Mesenchymal stem cell (in vitro differentiated cells and primary cell): ENCODE data around the gene TSGA10.

Experiments
- DNase-seq: peaks from one replicate; pipeline ENCODE4 v3.0.0-alpha.2; 2013
- H2AFZ ChIP-seq: one replicate; pipeline ENCODE4 v1.6.1; 2013; ENCODE audit warnings: low read depth, mild to moderate bottlenecking, control low read depth, inconsistent platforms, low read length, moderate library complexity
- H2AK5ac ChIP-seq: 2 replicates; pipeline ENCODE4 v1.6.1; 2013; ENCODE audit warnings: low read length, moderate library complexity, mild to moderate bottlenecking, inconsistent platforms; ENCODE audit not compliant: severe bottlenecking
- H2BK120ac ChIP-seq: one replicate; pipeline ENCODE4 v1.6.1; 2013; ENCODE audit warnings: low read depth, mild to moderate bottlenecking, inconsistent platforms, low read length, moderate library complexity
- H2BK12ac ChIP-seq, 2 experiments: one replicate each; pipeline ENCODE4 v1.6.1; 2013; ENCODE audit warnings: inconsistent platforms in 2 of 2, low read length in 2 of 2, mild to moderate bottlenecking in 2 of 2, moderate library complexity in 2 of 2, control low read depth in 1 of 2
- H2BK15ac ChIP-seq: one replicate; pipeline ENCODE4 v1.6.1; 2013; ENCODE audit warnings: mild to moderate bottlenecking, low read depth, inconsistent platforms; ENCODE audit not compliant: poor library complexity, severe bottlenecking
- H2BK5ac ChIP-seq: 2 replicates; pipeline ENCODE4 v1.6.1; 2013; ENCODE audit warnings: low read depth, mild to moderate bottlenecking, low read length, control low read depth, inconsistent platforms; ENCODE audit not compliant: poor library complexity, severe bottlenecking
- H3K14ac ChIP-seq, 2 experiments: one replicate each; pipeline ENCODE4 v1.6.1; 2013; ENCODE audit warnings: inconsistent platforms in 2 of 2, low read length in 2 of 2, control low read depth in 1 of 2, mild to moderate bottlenecking in 1 of 2, moderate library complexity in 1 of 2
- H3K18ac ChIP-seq, 2 experiments: one replicate each; pipeline ENCODE4 v1.6.1; 2013; ENCODE audit warnings: inconsistent platforms in 2 of 2, low read length in 2 of 2, control low read depth in 1 of 2, low read depth in 1 of 2, mild to moderate bottlenecking in 1 of 2
- H3K23ac ChIP-seq, 2 experiments: one replicate each; pipeline ENCODE4 v1.6.1; 2013; ENCODE audit warnings: inconsistent platforms in 2 of 2, low read length in 2 of 2, mild to moderate bottlenecking in 2 of 2, moderate library complexity in 2 of 2, control low read depth in 1 of 2
- H3K27ac ChIP-seq: 2 replicates; pipeline ENCODE4 v1.5.1; 2013; ENCODE audit warnings: mild to moderate bottlenecking, moderate library complexity, low read length, control low read depth, inconsistent platforms; ENCODE audit not compliant: poor library complexity, severe bottlenecking
- H3K27me3 ChIP-seq, 2 experiments: 2 replicates each; pipeline versions ENCODE4 v1.6.1 to v1.7.0; 2013; ENCODE audit warnings: low read length in 2 of 2, mild to moderate bottlenecking in 2 of 2, moderate library complexity in 2 of 2, control low read depth in 1 of 2, inconsistent platforms in 1 of 2; ENCODE audit not compliant: control insufficient read depth in 1 of 2, insufficient read depth in 1 of 2
- H3K36me3 ChIP-seq, 2 experiments: 2 replicates each; pipeline versions ENCODE4 v1.6.1 to v1.7.0; 2013; ENCODE audit warnings: low read length in 2 of 2, control low read depth in 1 of 2, inconsistent platforms in 1 of 2, low read depth in 1 of 2, mild to moderate bottlenecking in 1 of 2; ENCODE audit not compliant: insufficient read depth in 2 of 2, control insufficient read depth in 1 of 2
- H3K4ac ChIP-seq, 2 experiments: one replicate each; pipeline ENCODE4 v1.6.1; 2013; ENCODE audit warnings: inconsistent platforms in 2 of 2, low read length in 2 of 2, mild to moderate bottlenecking in 2 of 2, moderate library complexity in 2 of 2, control low read depth in 1 of 2, low read depth in 1 of 2
- H3K4me1 ChIP-seq: 2 replicates; pipeline ENCODE4 v1.6.1; 2013; ENCODE audit warnings: low read depth, low read length, control low read depth; ENCODE audit not compliant: control insufficient read depth, insufficient read depth
- H3K4me2 ChIP-seq: 2 replicates; pipeline ENCODE4 v1.6.1; 2013; ENCODE audit warnings: low read length, mild to moderate bottlenecking, inconsistent platforms; ENCODE audit not compliant: poor library complexity, severe bottlenecking
- H3K4me3 ChIP-seq, 2 experiments: 2 replicates each; pipeline versions ENCODE4 v1.5.1 to v1.7.0; 2013; ENCODE audit warnings: low read length in 2 of 2, mild to moderate bottlenecking in 2 of 2, control low read depth in 1 of 2, low read depth in 1 of 2; ENCODE audit not compliant: insufficient read depth in 1 of 2
- H3K79me1 ChIP-seq: replicated peaks from 2 replicates; pipeline ENCODE4 v1.6.1; 2013; ENCODE audit warnings: mild to moderate bottlenecking, control low read depth, low read length, inconsistent platforms; ENCODE audit not compliant: poor library complexity, severe bottlenecking
- H3K9ac ChIP-seq: 2 replicates; pipeline ENCODE4 v1.7.0; 2013; ENCODE audit warnings: mild to moderate bottlenecking, low read length, moderate library complexity
- H3K9me3 ChIP-seq: 2 replicates; pipeline ENCODE4 v1.7.0; 2013; ENCODE audit warnings: mild to moderate bottlenecking, low read length; ENCODE audit not compliant: control insufficient read depth
- H4K8ac ChIP-seq: one replicate; pipeline ENCODE4 v1.6.1; 2013; ENCODE audit warnings: inconsistent platforms, mild to moderate bottlenecking, low read length, moderate library complexity
- H4K91ac ChIP-seq: one replicate; pipeline ENCODE4 v1.6.1; 2013; ENCODE audit warnings: mild to moderate bottlenecking, low read length, inconsistent platforms
- WGBS: methylation state at CpG from one replicate; pipeline ENCODE4 v1.1.7; 2013; ENCODE audit warnings: mixed read lengths; 5-methylcytosine and 5-hydroxymethylcytosine counted together

The TSGA10 gene

DNA sequence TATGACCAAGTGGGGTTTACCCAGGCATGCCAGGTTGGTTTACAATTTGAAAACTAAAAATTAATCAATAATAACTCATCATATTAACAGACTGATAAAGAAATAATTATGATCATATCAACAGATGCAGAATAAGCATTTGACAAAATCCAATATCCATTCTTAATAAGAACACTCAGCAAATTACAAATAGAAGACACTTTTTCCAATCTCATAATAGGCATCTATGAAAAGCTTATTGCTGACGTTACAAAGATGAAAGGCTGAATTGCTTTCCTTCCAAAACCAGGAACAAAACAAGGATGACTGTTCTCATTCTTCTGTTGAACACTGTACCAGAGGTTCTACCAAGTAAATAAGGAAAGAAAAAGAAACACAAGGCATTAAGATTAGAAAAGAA, 68.4 kb downstream of the TSGA10 start:
- H4K91ac ChIP-seq, result no peak overlapping the region
- H2BK15ac ChIP-seq, result no peak overlapping the region
- H3K23ac ChIP-seq, result no peak overlapping the region
- H3K4me3 ChIP-seq, result no peak overlapping the region
- H3K36me3 ChIP-seq, result no peaks in the 10 kb centered on the region
- H2BK5ac ChIP-seq, result no peak overlapping the region
- no peaks in the 10 kb centered on the region for H3K4me1 ChIP-seq
- H2AFZ ChIP-seq, result no peak overlapping the region
- no peak overlapping the region for H3K4me2 ChIP-seq
- H2BK120ac ChIP-seq, result no peak overlapping the region
- H3K4ac ChIP-seq, result no peak overlapping the region
- H3K27me3 ChIP-seq, result no peaks in the 10 kb centered on the region
- no peaks in the 10 kb centered on the region for H3K9me3 ChIP-seq
- DNase-seq, result no peak
- H3K79me1 ChIP-seq, result no peaks in the 10 kb centered on the region
- H2AK5ac ChIP-seq, result no peak overlapping the region
- no peak overlapping the region for H3K14ac ChIP-seq
- H3K18ac ChIP-seq, result no peak overlapping the region
- no peak overlapping the region for H3K27ac ChIP-seq
- H2BK12ac ChIP-seq, result no peak overlapping the region
- no peak overlapping the region for H3K9ac ChIP-seq
- H4K8ac ChIP-seq, result no peak overlapping the region
- 100% methylated on average over 1 of the region's 1 CpG for WGBS

GRCh38 chr2:99085421-99085820, 69.3 kb downstream of the TSGA10 start:
- no peak overlapping the region for H2BK5ac ChIP-seq
- no peaks in the 10 kb centered on the region for H3K36me3 ChIP-seq
- no peak overlapping the region for H2BK12ac ChIP-seq
- no peak overlapping the region for H3K18ac ChIP-seq
- WGBS, result 100% methylated on average over 1 of the region's 2 CpGs
- H3K4me1 ChIP-seq, result no peaks in the 10 kb centered on the region
- no peak overlapping the region for H2AK5ac ChIP-seq
- no peak overlapping the region for H3K4me2 ChIP-seq
- no peaks in the 10 kb centered on the region for H3K27me3 ChIP-seq
- no peak overlapping the region for H3K9ac ChIP-seq
- H4K91ac ChIP-seq, result no peak overlapping the region
- no peak overlapping the region for H4K8ac ChIP-seq
- H3K9me3 ChIP-seq, result no peaks in the 10 kb centered on the region
- no peak overlapping the region for H3K23ac ChIP-seq
- no peak overlapping the region for H2BK120ac ChIP-seq
- no peak overlapping the region for H3K14ac ChIP-seq
- no peak overlapping the region for H3K4ac ChIP-seq
- no peak overlapping the region for H2AFZ ChIP-seq
- DNase-seq, result peak; percentile 15
- no peak overlapping the region for H2BK15ac ChIP-seq
- H3K79me1 ChIP-seq, result no peaks in the 10 kb centered on the region
- no peak overlapping the region for H3K27ac ChIP-seq
- no peak overlapping the region for H3K4me3 ChIP-seq

- H3K9me3 ChIP-seq, result no peaks in the 10 kb centered on the region
- H4K8ac ChIP-seq, result no peak overlapping the region
- H3K4me1 ChIP-seq, result no peaks in the 10 kb centered on the region
- H3K23ac ChIP-seq, result no peak overlapping the region
- H2BK15ac ChIP-seq, result no peak overlapping the region
- H2BK12ac ChIP-seq, result no peak overlapping the region
- H3K79me1 ChIP-seq, result no peaks in the 10 kb centered on the region
- H3K4me2 ChIP-seq, result no peak overlapping the region
- H2BK5ac ChIP-seq, result no peak overlapping the region
- WGBS, result 79% methylated on average over 4 of the region's 4 CpGs
- H4K91ac ChIP-seq, result no peak overlapping the region
- no peak overlapping the region for H2AFZ ChIP-seq
- H3K36me3 ChIP-seq, result no peaks in the 10 kb centered on the region
- H2BK120ac ChIP-seq, result no peak overlapping the region
- no peak for DNase-seq
- H2AK5ac ChIP-seq, result no peak overlapping the region
- no peak overlapping the region for H3K4me3 ChIP-seq
- no peaks in the 10 kb centered on the region for H3K27me3 ChIP-seq
- H3K4ac ChIP-seq, result no peak overlapping the region
- H3K14ac ChIP-seq, result no peak overlapping the region
- no peak overlapping the region for H3K18ac ChIP-seq
- no peak overlapping the region for H3K9ac ChIP-seq
- no peak overlapping the region for H3K27ac ChIP-seq
Measured at GRCh38 chr2:99084256-99084655, 70.5 kb downstream of the TSGA10 start.

DNA sequence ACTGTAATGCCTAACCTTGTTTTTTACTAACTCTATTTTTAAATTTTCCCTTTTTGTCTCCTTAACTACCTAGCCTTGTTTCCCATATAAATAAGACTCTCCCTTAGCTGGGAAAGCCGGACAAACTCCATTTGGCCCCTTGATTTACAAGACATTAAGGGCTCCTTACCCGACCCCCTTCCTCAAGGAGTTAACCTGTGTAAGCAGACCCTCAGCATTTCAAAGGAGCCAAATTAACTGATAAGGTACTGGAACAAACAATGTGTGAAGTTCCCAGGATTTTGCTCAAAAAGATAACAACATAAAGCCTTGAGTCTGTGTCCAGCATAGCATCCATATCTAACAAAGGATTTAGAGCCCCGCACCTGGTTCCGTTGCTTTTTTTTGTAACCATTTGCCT, 72.9 kb downstream of the TSGA10 start:
- H3K4ac ChIP-seq, result no peak overlapping the region
- no peak overlapping the region for H2AK5ac ChIP-seq
- no peak overlapping the region for H2BK15ac ChIP-seq
- no peak for DNase-seq
- H3K27me3 ChIP-seq, result no peaks in the 10 kb centered on the region
- H3K9ac ChIP-seq, result no peak overlapping the region
- H3K36me3 ChIP-seq, result no peaks in the 10 kb centered on the region
- no peaks in the 10 kb centered on the region for H3K79me1 ChIP-seq
- H3K4me2 ChIP-seq, result no peak overlapping the region
- H2AFZ ChIP-seq, result no peak overlapping the region
- no peak overlapping the region for H3K23ac ChIP-seq
- no peaks in the 10 kb centered on the region for H3K9me3 ChIP-seq
- H2BK5ac ChIP-seq, result no peak overlapping the region
- H4K8ac ChIP-seq, result no peak overlapping the region
- H3K4me1 ChIP-seq, result no peaks in the 10 kb centered on the region
- no peak overlapping the region for H3K4me3 ChIP-seq
- no peak overlapping the region for H2BK12ac ChIP-seq
- 12% methylated on average over 2 of the region's 4 CpGs for WGBS
- H3K27ac ChIP-seq, result no peak overlapping the region
- H3K14ac ChIP-seq, result no peak overlapping the region
- H3K18ac ChIP-seq, result no peak overlapping the region
- no peak overlapping the region for H2BK120ac ChIP-seq
- no peak overlapping the region for H4K91ac ChIP-seq
